SKM-1 treated with dmso at 0.1 percent for 144 hours (cell line): ENCODE results near the gene RAP1A.

Source experiments
- DNase-seq: peaks from one replicate; lab custom pipeline; 2025; ENCODE audit not compliant: unreplicated experiment; lab: John Stamatoyannopoulos, UW

Gene RAP1A

DNA sequence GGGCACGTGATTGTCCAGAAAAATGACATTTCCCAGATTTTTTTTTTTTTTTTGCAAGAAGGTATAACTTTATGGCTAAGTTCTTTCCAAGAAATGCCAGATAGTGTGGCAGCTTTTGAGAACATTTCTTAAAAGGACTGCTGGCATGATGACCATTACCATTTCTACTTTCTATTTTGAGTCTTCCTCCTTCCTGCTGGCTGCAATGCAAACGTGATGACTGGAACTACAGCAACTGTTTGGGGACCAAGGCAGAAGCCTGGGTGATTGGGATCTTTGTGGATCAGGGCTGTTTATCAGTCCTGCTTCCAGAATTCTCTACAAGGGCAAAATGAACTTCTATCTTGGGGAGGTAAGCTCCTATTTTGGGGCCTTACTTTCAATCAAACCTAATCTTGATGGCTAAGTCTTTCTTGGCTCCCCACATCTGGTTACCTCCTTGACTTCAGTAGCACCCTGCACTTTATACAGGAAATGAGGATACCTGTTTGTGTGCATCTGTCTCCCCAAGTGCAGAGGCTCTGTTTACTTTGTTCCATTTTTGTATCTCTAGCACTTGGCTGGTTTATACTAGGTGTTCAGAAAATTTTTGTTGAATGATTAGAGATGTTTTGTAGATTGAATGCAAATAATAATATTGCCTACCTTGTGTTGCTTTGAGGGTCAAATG, 132.5 kb downstream of the RAP1A start:
- no peak for DNase-seq

DNA sequence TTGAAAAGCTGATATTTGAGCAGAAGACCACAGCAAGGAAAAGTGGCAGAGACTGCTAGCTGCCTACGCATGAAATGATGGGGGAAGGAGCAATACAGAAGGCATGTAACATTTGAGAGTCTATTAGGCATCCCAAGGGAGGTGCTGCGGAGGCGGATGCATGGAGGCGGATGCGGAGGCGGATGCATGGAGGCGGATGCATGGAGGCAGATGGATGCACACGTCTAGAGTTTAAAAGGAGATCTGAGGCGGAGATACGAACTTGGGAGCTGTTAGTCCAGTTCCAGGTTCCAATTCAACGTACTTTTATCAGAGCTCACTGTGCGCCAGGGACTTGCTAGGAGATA, 135.4 kb downstream of the RAP1A start:
- DNase-seq, result no peak

DNA sequence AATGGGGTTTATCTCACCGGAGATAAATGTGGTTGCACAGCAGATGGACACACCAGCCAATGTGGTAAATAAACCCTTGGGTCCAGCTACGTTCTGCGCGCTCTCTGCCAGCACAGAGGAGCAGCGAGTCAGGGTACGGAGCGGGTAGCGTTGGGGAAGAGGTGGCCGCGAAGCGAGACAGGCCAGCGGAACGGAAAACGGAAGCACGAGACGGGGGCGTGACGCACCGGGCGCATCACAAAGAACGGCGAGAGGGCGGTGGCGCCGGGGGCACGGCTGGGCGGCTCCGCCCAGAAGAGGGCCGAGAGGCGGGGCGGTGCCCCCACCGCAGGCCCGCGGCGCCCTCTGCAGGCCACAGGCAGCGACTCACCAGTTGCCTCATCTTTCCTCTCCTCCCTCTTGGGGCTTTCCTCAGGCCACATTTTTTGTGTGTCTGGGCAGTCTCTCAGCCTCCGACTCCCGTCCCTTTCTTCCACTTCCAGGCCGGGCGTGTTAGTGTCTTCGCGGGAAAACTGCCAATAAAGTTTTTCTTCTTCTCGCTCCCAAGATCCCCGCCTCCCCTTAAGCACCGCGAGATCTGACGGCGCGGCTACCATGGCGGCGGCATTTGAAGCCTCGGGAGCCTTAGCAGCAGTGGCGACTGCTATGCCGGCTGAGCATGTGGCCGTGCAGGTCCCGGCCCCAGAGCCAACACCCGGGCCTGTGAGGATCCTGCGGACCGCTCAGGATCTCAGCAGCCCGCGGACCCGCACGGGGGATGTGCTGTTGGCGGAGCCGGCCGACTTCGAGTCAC, 135.9 kb downstream of the RAP1A start, which contains the start of gene DDX20:
TSS of gene DDX20 (plus strand) at position 571 of the 793 bp plus-strand sequence. CDS start at position 595, 24 bp downstream.
- peak; percentile 99 for DNase-seq

DNA sequence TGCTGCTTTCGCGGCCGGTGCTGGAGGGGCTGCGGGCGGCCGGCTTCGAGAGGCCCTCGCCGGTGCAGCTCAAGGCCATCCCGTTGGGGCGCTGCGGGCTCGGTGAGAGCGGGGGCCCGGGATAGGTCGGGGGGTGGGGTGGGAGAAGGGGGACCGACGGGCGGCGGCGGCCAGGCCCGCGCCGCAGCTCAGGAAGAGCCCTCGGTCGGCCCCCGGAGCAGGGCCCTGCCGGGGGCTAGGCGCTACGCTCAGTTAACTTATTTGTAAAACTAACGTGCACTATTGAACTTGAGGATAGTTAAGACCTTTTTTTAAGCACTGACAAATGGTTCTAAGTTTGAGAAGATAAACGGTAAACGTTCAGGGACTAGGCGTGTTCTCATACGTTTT, 136.5 kb downstream of the RAP1A start:
- DNase-seq, result no peak

DNA sequence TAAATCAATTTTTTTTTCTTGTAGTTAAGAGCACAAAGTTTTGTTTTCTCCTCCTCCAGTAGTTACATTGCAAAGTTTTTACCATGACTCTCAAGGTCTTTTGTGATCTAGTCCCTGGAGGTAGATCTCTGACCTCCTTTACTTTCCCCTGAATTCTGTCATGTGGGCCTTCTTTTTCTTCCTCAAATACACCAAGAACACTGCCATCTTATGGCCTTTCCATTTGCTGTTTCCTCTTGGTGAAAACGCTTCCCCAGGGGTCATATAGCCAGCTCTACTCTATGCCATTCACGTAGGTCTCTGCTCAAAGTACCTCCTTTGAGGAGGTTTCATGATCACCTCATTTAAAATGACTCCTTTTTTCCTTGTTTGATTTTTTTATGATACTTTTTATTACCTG, 138.8 kb downstream of the RAP1A start:
- peak; percentile 20 for DNase-seq

DNA sequence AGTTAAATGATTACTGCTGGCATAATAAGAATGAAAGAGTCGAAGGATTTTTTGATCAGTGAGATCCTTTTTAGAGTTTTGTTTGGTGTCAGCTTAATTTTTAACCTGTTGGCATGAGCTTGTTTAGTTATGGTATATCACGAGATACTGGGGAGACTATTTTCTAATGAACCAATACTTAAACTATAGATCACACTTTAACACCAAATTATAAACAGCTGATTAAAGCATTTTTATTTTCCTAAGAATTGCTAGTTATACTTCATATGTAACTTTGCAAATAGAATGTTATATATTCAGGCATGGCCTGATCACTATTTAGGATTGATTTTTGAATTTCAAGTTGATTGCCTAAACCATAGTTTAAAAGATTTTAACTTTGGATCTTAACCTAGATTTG, 142.1 kb downstream of the RAP1A start:
- DNase-seq, result no peak

DNA sequence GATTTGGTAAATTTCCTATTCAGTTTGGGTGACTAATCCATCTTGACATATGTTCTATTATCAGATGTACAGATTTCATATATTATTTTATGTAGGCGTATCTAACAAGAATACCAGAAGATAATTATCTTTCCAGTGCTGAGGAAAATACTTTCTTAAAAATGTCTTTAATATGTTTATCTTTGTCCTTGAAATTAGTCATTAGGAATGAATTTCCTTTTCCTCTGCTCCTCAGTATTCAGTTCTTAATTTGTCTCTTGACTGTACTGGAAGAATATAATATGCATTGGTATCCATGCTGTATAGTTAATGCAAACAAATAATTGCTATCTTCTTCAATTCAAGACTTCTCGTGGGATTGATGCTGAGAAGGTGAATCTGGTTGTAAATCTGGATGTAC, 142.7 kb downstream of the RAP1A start:
- no peak for DNase-seq
